WTC11 (cell line): ENCODE data around the gene NOL4. TPM values are rescaled to one million over a fixed set of nuclear protein-coding genes. Genes with fewer than 3 reads are reported as not detected.

Experiments used
- ATAC-seq: fragments of 200-7000 bp; cut with Tn5 transposase; 2 replicates; pipeline ENCODE4 v1.10.0; 2021; ENCODE audit warnings: mild to moderate bottlenecking, moderate library complexity
- CTCF ChIA-PET: fragments of 300-600 bp; sonication (Branson Sonifier 250); formaldehyde crosslinking; loops from one replicate; lab custom pipeline; 2021; ENCODE audit warnings: antibody characterized with exemption; lab: Charles Lee
- POLR2A ChIA-PET: fragments of 350-600 bp; sonication (Branson Sonifier 250); formaldehyde crosslinking; loops from one replicate; lab custom pipeline; 2021; ENCODE audit warnings: antibody characterized with exemption; lab: Charles Lee
- DNase-seq: peaks from one replicate; pipeline ENCODE4 v3.0.0; 2021; ENCODE audit warnings: low spot score
- H3K27ac Mint-ChIP-seq: 2 replicates; pipeline ENCODE4 v1.8.0; 2021; ENCODE audit warnings: mixed read lengths
- H3K27me3 Mint-ChIP-seq: 2 replicates; pipeline ENCODE4 v1.8.0; 2021; ENCODE audit warnings: low read depth, mild to moderate bottlenecking, moderate library complexity, mixed read lengths
- H3K36me3 Mint-ChIP-seq: 2 replicates; pipeline ENCODE4 v1.8.0; 2021; ENCODE audit warnings: mixed read lengths
- H3K4me1 Mint-ChIP-seq: 2 replicates; pipeline ENCODE4 v1.8.0; 2022; ENCODE audit warnings: mixed read lengths
- H3K4me3 Mint-ChIP-seq: 2 replicates; pipeline ENCODE4 v1.8.0; 2021; ENCODE audit warnings: mild to moderate bottlenecking, moderate library complexity, mixed read lengths
- H3K9me3 Mint-ChIP-seq: 2 replicates; pipeline ENCODE4 v1.8.0; 2021; ENCODE audit warnings: mixed read lengths
- ATF3 ChIP-seq: sonication (generic); formaldehyde crosslinking; conservative IDR thresholded peaks from 2 replicates; pipeline ENCODE4 v1.8.1; 2022; ENCODE audit warnings: mild to moderate bottlenecking, missing genetic modification reagents
- CREM ChIP-seq: sonication (generic); formaldehyde crosslinking; IDR thresholded peaks from 2 replicates; pipeline ENCODE4 v1.8.1; 2022; ENCODE audit warnings: mild to moderate bottlenecking, missing genetic modification reagents, moderate library complexity
- E2F1 ChIP-seq: sonication (generic); formaldehyde crosslinking; IDR thresholded peaks from 2 replicates; pipeline ENCODE4 v1.8.0; 2022; ENCODE audit warnings: mild to moderate bottlenecking, missing genetic modification reagents
- E2F4 ChIP-seq: sonication (generic); formaldehyde crosslinking; IDR thresholded peaks from 2 replicates; pipeline ENCODE4 v1.8.1; 2022; ENCODE audit warnings: low read depth, mild to moderate bottlenecking, moderate library complexity, missing genetic modification reagents, borderline replicate concordance
- ELF4 ChIP-seq: sonication (generic); formaldehyde crosslinking; IDR thresholded peaks from 2 replicates; pipeline ENCODE4 v1.8.1; 2022; ENCODE audit warnings: low read depth, mild to moderate bottlenecking, moderate library complexity, missing genetic modification reagents
- EMX1 ChIP-seq: fragments of 250-450 bp; sonication (Bioruptor Pico); IDR thresholded peaks from 2 replicates; pipeline ENCODE4 v1.8.0; 2021; ENCODE audit warnings: mild to moderate bottlenecking
- FOXJ3 ChIP-seq: sonication (generic); formaldehyde crosslinking; IDR thresholded peaks from 2 replicates; pipeline ENCODE4 v1.9.0; 2021; ENCODE audit warnings: missing genetic modification reagents, mild to moderate bottlenecking, borderline replicate concordance
- GABPB1 ChIP-seq: sonication (generic); formaldehyde crosslinking; IDR thresholded peaks from 2 replicates; pipeline ENCODE4 v1.8.1; 2023; ENCODE audit warnings: mild to moderate bottlenecking, missing genetic modification reagents
- IRF1 ChIP-seq: sonication (generic); formaldehyde crosslinking; IDR thresholded peaks from 2 replicates; pipeline ENCODE4 v1.8.0; 2023; ENCODE audit warnings: missing genetic modification reagents
- JAZF1 ChIP-seq: fragments of 250-450 bp; sonication (Bioruptor Pico); IDR thresholded peaks from 2 replicates; pipeline ENCODE4 v1.9.0; 2021; ENCODE audit warnings: moderate library complexity, mild to moderate bottlenecking, inconsistent platforms
- MXD4 ChIP-seq: fragments of 250-450 bp; sonication (Bioruptor Pico); IDR thresholded peaks from 2 replicates; pipeline ENCODE4 v1.8.0; 2021; ENCODE audit warnings: mild to moderate bottlenecking, moderate library complexity, borderline replicate concordance
- NFYB ChIP-seq: sonication (generic); formaldehyde crosslinking; conservative IDR thresholded peaks from 2 replicates; pipeline ENCODE4 v1.8.0; 2022; ENCODE audit warnings: low read depth, missing genetic modification reagents
- PRRX2 ChIP-seq: fragments of 250-450 bp; sonication (Bioruptor Pico); IDR thresholded peaks from 2 replicates; pipeline ENCODE4 v1.8.0; 2021; ENCODE audit warnings: mild to moderate bottlenecking
- RORB ChIP-seq: fragments of 250-450 bp; sonication (Bioruptor Pico); IDR thresholded peaks from 2 replicates; pipeline ENCODE4 v1.9.0; 2021; ENCODE audit warnings: mild to moderate bottlenecking
- SMAD3 ChIP-seq: sonication (generic); formaldehyde crosslinking; IDR thresholded peaks from 2 replicates; pipeline ENCODE4 v1.8.0; 2022; ENCODE audit warnings: missing genetic modification reagents, mild to moderate bottlenecking, borderline replicate concordance
- TEAD1 ChIP-seq: sonication (generic); formaldehyde crosslinking; IDR thresholded peaks from 2 replicates; pipeline ENCODE4 v1.8.0; 2022; ENCODE audit warnings: mild to moderate bottlenecking, missing genetic modification reagents
- TP53 ChIP-seq: sonication (generic); formaldehyde crosslinking; IDR thresholded peaks from 2 replicates; pipeline ENCODE4 v1.8.1; 2023; ENCODE audit warnings: mild to moderate bottlenecking, missing genetic modification reagents
- ZBTB43 ChIP-seq: sonication (generic); formaldehyde crosslinking; IDR thresholded peaks from 2 replicates; pipeline ENCODE4 v1.8.1; 2023; ENCODE audit warnings: mild to moderate bottlenecking, missing genetic modification reagents
- ZNF138 ChIP-seq: sonication (generic); formaldehyde crosslinking; conservative IDR thresholded peaks from 2 replicates; pipeline ENCODE4 v1.8.1; 2022; ENCODE audit warnings: mild to moderate bottlenecking, moderate library complexity, missing genetic modification reagents
- ZNF219 ChIP-seq: sonication (generic); formaldehyde crosslinking; IDR thresholded peaks from 2 replicates; pipeline ENCODE4 v1.8.0; 2023; ENCODE audit warnings: missing genetic modification reagents, mild to moderate bottlenecking, borderline replicate concordance
- ZNF423 ChIP-seq: fragments of 250-450 bp; sonication (Bioruptor Pico); IDR thresholded peaks from 2 replicates; pipeline ENCODE4 v2.1.2; 2022; ENCODE audit warnings: mild to moderate bottlenecking, moderate library complexity
- total RNA-seq: library from RNA; stranded (reverse); gene quantifications from 3 replicates; pipeline ENCODE4 v1.2.3, GENCODE V29; 2021
- TF ChIP-seq, protein P1 (sequence below): sonication (generic); formaldehyde crosslinking; IDR thresholded peaks from 2 replicates; pipeline ENCODE4 v1.8.1; 2023; ENCODE audit warnings: mild to moderate bottlenecking, missing genetic modification reagents, moderate library complexity
- TF ChIP-seq, protein P2 (sequence below): sonication (generic); formaldehyde crosslinking; IDR thresholded peaks from 2 replicates; pipeline ENCODE4 v1.8.0; 2023; ENCODE audit warnings: missing genetic modification reagents, mild to moderate bottlenecking, borderline replicate concordance

Gene NOL4
- total RNA-seq, 1 experiment from 2014 or later, result 1.2 TPM

DNA sequence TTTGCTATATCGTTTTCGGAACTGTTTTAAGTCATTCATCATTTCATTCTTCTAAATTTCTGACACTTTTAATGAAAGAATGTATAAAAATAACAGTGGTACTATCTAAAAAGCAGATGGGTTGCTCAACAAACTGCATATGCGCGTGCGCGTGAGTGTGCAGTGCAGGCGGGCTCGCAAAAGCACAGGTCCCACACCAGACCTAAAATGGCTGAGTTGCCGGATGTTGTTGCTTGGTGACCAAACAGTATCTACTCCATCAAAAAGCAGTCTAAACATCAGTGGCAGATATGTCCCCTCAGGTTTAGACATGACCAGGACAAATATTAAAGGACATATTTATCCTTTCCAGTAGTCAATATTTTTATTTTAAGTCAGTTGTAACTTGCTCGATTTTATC, 5.1 kb downstream of the NOL4 start:
- Mint-ChIP-seq H3K9me3 (no peaks in the 10 kb centered on the region), H3K4me1 (peaks cover 15% of the 10 kb centered on the region), H3K4me3 (no peak overlapping the region)
- DNase-seq, result no peak
- TF ChIP-seq ZNF423 (CRISPR knock-in tag) (no peak), FOXJ3 (CRISPR knock-in tag) (no peak), MXD4 (CRISPR knock-in tag) (no peak), E2F1 (CRISPR knock-in tag) (no peak), GABPB1 (CRISPR knock-in tag) (no peak), ELF4 (CRISPR knock-in tag) (no peak), ZNF219 (CRISPR knock-in tag) (no peak), E2F4 (CRISPR knock-in tag) (no peak), ATF3 (CRISPR knock-in tag) (no peak), ZNF138 (no peak)
- TF ChIP-seq, protein P1, sequence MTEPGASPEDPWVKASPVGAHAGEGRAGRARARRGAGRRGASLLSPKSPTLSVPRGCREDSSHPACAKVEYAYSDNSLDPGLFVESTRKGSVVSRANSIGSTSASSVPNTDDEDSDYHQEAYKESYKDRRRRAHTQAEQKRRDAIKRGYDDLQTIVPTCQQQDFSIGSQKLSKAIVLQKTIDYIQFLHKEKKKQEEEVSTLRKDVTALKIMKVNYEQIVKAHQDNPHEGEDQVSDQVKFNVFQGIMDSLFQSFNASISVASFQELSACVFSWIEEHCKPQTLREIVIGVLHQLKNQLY (CRISPR knock-in tag), result no peak
- TF ChIP-seq, all 79 proteins: peak for 0
- POLR2A ChIA-PET, result no interaction called here
- CTCF ChIA-PET, result no interaction called here
- no peak overlapping the region for H3K27ac Mint-ChIP-seq
- peaks cover 70% of the 10 kb centered on the region for H3K27me3 Mint-ChIP-seq
- H3K36me3 Mint-ChIP-seq, result no peaks in the 10 kb centered on the region
- no peak for ATAC-seq

DNA sequence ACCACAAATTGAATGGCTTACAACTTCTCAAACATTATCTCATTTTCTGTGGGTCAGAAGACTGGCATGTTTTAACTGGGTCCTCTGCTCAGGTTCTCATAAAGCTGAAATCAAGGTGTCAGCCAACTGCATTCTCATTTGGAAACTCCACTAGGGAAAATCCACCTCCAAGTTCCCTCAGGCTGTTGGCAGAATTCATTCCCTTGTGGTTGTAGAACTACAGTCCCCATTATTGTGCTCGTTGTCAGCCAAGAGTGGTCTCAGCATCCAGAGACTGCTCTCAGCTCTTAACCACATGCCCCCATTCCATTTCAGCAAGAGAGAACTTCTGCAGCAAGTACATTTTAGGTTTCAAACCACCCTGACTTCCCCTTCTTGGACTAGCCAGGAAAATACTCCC, 12.2 kb downstream of the NOL4 start:
- POLR2A ChIA-PET, result no interaction called here
- no peak for TF ChIP-seq EMX1 (CRISPR knock-in tag)
- no peak for TF ChIP-seq TEAD1 (CRISPR knock-in tag)
- TF ChIP-seq SMAD3 (CRISPR knock-in tag), result no peak
- TF ChIP-seq JAZF1, result no peak
- TF ChIP-seq CREM (CRISPR knock-in tag), result no peak
- TF ChIP-seq ZBTB43 (CRISPR knock-in tag), result no peak
- TF ChIP-seq TP53 (CRISPR knock-in tag), result no peak
- TF ChIP-seq, protein P2, sequence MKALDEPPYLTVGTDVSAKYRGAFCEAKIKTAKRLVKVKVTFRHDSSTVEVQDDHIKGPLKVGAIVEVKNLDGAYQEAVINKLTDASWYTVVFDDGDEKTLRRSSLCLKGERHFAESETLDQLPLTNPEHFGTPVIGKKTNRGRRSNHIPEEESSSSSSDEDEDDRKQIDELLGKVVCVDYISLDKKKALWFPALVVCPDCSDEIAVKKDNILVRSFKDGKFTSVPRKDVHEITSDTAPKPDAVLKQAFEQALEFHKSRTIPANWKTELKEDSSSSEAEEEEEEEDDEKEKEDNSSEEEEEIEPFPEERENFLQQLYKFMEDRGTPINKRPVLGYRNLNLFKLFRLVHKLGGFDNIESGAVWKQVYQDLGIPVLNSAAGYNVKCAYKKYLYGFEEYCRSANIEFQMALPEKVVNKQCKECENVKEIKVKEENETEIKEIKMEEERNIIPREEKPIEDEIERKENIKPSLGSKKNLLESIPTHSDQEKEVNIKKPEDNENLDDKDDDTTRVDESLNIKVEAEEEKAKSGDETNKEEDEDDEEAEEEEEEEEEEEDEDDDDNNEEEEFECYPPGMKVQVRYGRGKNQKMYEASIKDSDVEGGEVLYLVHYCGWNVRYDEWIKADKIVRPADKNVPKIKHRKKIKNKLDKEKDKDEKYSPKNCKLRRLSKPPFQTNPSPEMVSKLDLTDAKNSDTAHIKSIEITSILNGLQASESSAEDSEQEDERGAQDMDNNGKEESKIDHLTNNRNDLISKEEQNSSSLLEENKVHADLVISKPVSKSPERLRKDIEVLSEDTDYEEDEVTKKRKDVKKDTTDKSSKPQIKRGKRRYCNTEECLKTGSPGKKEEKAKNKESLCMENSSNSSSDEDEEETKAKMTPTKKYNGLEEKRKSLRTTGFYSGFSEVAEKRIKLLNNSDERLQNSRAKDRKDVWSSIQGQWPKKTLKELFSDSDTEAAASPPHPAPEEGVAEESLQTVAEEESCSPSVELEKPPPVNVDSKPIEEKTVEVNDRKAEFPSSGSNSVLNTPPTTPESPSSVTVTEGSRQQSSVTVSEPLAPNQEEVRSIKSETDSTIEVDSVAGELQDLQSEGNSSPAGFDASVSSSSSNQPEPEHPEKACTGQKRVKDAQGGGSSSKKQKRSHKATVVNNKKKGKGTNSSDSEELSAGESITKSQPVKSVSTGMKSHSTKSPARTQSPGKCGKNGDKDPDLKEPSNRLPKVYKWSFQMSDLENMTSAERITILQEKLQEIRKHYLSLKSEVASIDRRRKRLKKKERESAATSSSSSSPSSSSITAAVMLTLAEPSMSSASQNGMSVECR (CRISPR knock-in tag), result no peak
- no peak for TF ChIP-seq PRRX2 (CRISPR knock-in tag)
- TF ChIP-seq NFYB (CRISPR knock-in tag), result no peak
- no peak for TF ChIP-seq IRF1 (CRISPR knock-in tag)
- no peak for TF ChIP-seq E2F1 (CRISPR knock-in tag)
- no peak for TF ChIP-seq RORB (CRISPR knock-in tag)

More for the DNA sequence above, 12.2 kb downstream of the NOL4 start:
- Mint-ChIP-seq H3K27me3 (peaks cover 3% of the 10 kb centered on the region; the same call in 1 of the 2 replicates), H3K36me3 (no peaks in the 10 kb centered on the region), H3K4me1 (no peaks in the 10 kb centered on the region), H3K4me3 (no peak overlapping the region), H3K9me3 (0 out of 2 replicates have a peak, but pooled peaks cover 3% of the 10 kb centered on the region), H3K27ac (no peak overlapping the region)
- CTCF ChIA-PET, result interaction anchor here (0.5 to 1.8 kb wide), 3 partner anchors 12 to 109 kb away, joined by 3 to 6 read pairs (median 5); partner anchors contain the start of gene NOL4
- DNase-seq (no peak), ATAC-seq (no peak)
